Renal cortical epithelial cell (primary cell): ENCODE measurements around the gene TXNIP. TPM values are rescaled to one million over a fixed set of nuclear protein-coding genes. Genes with fewer than 3 reads are reported as not detected.
"Not testable (repeated sequence)": the region's sequence is repeated elsewhere in the genome, so short reads cannot be mapped to it uniquely, and the experiment has no call there.

ENCODE experiments used
- DNase-seq: peaks from one replicate; pipeline ENCODE4 v3.0.0-alpha.2; 2011; ENCODE audit warnings: low read depth
- total RNA-seq: library from RNA; depleted of rRNA; stranded (reverse); fragments of >200 nt; gene quantifications from 2 replicates; pipeline ENCODE4 v1.2.3, GENCODE V29; 2014

The TXNIP gene, protein sequence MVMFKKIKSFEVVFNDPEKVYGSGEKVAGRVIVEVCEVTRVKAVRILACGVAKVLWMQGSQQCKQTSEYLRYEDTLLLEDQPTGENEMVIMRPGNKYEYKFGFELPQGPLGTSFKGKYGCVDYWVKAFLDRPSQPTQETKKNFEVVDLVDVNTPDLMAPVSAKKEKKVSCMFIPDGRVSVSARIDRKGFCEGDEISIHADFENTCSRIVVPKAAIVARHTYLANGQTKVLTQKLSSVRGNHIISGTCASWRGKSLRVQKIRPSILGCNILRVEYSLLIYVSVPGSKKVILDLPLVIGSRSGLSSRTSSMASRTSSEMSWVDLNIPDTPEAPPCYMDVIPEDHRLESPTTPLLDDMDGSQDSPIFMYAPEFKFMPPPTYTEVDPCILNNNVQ
- 294 and 1,145 TPM in 2 replicates for total RNA-seq

DNA sequence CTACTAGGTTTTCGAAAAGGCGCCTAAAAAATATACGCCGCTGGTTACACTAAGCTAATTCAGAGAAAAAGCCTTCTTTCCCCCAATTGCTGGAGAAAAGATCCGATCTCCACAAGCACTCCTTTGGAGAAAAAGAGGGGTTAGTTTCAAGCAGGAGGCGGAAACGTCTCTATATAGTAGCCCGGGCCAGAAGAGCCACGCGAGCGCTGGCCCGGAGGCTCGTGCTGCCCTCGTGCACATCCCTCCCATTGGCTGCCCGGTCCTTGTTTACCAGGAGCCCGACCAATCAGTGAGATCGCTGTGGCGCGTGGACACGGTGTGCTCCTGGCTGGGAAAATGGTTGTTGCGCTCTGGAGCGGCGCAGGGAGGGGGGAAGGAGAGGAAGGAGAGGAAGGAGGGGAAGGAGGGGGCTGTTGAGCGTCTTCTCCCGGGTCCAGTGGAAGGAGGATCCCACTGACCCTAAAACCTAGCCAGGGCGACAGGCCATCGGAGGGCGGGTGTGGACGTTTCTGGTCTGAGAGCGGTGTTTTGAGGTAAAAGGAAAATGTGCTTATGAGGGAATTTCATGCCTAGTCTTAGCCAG lies at the start of gene TXNIP:
TSS of gene TXNIP (minus strand) at position 147 of the 583 bp plus-strand sequence. CDS start 313 bp downstream, outside the sequence.
- DNase-seq, result peak; percentile 95

DNA sequence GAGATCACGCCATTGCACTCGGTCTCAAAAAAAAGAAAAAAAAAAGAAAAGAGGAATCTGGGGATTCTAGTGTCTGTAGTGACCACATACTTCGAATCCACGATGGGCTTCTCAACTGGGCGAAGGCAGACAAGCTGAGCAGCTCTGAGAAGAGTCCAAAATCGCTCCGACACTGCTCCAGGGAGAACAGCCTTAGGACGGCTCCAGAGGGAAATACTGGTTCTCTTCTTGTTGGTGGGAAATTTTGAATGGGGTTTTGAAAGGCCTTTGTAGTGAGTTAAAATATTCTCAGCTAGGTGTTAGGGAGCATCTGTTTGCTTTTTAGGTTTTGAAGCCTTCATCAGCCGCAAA lies 43.4 kb upstream of the TXNIP start:
- DNase-seq, result no peak

DNA sequence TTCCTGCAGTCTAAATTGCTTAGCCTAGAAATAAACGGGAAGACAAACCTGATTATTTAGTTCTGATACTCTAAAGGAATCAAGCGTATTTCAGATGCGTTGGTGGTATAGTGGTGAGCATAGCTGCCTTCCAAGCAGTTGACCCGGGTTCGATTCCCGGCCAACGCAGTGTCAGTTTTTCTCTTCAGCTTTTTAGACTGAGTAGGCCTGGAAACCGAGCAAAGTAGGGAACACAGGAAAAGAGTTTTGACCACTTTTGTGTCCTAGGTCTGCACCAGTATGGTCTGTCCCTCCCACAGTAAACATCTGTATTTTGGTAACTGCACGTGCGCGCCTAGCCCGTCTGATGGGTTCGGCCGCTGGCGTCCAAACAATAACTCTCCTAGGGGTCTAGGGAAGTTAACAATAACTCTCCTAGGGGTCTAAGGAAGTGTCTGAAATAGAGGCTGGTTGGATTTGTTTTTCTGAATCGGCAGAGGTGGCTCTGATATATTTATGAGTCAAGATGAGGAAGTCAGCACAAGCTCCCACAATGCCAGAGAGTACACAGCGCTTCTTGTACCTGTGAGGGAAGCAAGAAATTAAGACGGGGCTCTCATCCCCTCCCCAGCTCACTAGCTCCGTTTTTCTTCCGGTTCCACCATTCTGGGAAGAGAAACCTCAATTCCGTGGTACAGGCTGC lies 40.7 kb upstream of the TXNIP start:
- DNase-seq, result peak; percentile 80

DNA sequence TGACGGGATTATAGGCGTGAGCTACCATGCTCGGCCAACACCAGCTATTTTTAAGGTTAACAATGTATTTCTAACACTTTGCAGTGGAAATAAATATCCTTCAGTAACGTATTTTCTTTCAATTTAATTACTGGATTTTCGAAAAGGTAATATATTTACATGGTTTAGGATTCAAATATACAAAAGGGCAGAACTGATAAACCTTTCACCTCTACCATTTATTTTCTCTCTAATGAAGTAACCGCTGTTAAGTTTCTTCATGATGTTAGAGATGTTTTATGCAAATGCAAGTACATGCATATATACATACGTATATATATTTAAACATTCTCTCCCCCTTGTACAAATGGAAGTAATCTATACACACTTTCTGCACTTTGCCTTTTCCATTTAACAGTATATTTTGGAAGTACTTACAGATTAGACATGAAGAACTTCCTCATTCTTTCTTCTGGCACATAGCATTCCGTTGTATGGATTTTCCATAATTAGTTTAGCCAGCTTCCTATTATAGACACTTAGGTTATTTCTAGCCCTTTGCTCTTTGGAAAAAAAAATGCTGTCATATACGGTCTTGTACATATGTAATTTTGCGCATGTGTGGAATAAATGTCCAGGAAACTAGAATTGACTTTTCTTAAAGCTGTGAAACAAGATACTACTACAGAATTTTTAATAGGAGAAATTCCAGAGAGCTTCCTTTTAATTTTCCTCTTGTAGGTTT lies 40.0 kb upstream of the TXNIP start:
- peak; percentile 59 for DNase-seq

DNA sequence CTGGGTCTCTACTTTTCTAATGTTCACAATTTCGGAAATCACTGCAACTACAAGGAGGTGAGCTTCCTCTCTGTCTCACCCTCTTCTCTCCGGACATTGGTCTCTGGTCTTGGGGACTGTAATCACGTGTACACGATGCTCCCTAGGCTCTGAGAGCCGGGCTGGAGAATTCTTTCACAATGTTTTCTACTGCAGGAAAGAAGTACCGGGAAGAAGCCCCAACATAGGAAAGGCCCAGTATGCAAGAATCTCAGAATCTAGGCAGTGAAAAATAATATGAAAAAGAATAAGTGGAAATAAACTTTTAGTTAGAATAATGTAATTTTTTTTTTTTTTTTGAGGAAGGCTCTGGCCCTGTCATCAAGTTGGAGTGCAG lies 38.7 kb upstream of the TXNIP start:
- DNase-seq, result no peak

DNA sequence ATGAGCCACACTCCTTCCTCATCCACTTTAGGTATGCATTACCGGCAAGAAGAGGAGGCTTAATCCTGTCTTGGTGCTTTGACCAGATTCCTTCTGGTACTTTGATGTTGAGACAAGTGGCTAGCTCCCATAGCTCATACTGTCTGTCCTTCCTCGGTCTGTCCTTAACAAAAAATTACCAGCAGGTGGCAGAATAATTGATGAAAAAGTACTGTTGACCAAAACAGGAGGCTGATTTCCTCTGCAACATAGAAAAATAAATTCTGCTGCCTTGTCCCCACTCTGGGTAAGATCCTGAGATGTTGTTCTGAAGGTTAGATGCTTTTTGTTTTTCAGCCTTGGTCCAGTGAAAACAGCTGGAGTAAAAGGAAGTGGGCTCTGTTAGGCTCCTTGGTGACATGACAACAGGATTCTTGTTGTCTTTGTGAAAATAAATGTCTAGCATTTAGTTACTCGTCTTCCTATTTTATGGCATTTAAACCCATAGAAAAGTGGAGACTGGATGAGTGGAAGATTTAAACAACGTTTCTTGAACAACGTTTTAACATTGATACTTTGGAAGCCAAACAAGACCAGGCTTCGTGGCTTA lies 36.3 kb upstream of the TXNIP start:
- peak; percentile 62 for DNase-seq

DNA sequence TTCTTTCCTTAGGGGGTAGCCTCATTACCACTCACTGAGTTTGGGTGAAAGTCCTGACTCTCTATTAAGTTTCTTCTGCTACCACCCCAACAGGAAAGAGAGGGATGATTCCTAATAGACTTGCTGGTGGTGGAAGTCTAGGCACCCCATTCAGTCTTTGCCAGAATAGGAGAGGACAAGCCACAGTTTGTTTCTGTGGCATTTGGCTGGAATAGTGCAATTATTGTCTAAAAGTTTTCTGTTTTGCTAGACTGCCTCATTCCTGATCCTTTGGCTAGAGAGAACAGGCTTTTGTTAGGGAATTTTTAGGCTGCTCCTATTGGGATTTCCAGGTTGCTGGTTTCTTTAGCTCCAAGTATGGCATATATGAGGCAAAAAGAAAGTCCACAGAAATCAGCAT lies 35.1 kb upstream of the TXNIP start:
- DNase-seq, result no peak

DNA sequence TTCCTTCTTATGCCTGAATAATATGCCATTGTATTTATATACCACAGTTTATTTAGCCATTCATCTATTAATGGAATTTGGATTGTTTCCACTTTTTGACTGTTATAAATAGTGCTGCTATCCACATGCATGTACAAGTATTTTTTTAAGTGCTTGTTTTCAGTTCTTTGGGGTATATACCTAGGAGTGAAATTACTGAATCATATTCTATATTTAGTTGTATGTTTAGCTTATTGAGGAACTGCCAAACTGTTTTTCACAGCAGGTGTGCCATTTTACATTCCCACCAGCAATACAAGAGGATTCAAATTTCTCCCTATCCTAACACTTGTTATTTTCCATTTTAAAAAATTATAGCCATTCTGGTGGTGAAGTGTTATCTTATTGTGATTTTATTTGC lies 32.7 kb upstream of the TXNIP start:
- DNase-seq, result no peak

DNA sequence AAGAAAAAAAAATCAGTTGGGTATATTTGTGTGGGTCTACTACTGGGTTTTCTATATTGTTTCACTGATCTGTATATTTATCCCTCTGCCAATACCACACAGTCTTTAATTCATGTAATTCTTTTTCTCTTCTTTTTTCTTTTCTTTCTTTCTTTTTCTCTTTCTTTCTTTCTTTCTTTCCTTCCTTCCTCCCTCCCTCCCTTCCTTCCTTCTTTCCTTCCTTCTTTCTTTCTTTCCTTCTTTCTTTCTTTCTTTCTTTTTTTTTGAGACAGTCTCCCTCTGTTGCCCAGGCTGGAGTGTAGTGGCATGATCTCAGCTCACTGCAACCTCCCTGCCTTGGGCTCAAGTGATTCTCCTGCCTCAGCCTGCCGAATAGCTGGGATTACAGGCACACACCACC lies 30.3 kb upstream of the TXNIP start:
- not testable (repeated sequence) for DNase-seq

DNA sequence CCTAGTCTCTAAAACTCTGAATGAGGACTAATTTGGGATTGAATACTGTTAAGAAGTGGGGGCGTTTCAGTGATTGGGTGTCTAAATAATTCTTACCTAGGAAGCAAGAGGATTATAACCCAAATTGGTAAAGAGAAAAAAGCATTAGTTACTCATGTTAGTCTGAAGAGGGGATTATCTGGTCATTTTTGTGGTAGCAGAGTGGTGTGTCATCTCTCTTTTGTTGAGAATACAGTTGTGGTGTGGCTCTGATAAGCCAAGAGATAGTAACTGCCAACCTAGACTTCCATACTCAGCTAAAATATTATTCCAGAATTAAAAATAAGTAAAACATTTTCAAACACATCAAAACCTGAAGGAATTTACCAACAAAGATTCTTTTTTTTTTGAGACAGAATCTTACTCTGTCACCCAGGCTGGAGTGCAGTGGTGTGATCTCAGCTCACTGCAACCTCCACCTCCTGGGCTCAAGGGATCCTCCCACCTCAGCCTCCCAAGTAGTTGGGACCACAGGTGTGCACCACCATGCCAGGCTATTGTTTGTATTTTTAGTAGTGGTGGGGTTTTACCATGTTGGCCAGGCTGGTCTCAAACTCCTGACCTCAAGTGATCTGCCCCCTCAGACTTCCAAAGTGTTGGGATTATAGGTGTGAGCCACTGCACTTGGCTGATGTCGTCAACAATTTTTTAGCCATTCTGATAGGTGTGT lies 29.6 kb upstream of the TXNIP start:
- not testable (repeated sequence) for DNase-seq

DNA sequence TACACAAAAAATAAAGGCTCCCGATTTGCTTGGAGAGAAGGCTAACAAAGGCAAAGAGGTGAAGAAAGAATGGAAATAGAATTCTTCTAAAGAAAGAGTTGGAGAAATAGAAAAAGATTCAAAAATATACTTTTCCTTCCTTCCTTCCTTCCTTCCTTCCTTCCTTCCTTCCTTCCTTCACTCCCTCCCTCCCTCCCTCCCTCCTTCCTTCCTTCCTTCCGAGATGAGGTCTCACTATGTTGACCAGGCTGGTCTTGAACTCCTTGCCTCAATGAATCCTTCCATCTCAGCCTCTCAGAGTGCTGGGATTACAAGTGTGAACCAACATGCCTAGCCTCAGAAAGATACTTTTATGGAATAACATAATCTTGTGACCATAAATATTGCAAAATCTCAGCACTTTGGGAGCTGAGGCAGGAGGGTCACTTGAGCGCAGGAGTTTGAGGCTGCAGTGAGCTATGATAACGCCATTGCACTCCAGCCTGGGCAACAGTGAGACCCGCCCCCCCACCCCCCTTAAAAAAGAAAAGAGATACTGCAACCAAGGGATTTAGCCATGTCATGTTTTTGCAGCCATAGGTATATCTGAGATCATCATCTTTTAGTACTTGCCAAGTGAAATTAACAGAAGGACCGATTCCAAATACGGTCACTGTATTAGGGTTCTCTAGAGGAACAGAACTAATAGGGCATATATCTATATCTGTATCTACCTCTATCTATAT lies 26.2 kb upstream of the TXNIP start:
- no peak for DNase-seq

DNA sequence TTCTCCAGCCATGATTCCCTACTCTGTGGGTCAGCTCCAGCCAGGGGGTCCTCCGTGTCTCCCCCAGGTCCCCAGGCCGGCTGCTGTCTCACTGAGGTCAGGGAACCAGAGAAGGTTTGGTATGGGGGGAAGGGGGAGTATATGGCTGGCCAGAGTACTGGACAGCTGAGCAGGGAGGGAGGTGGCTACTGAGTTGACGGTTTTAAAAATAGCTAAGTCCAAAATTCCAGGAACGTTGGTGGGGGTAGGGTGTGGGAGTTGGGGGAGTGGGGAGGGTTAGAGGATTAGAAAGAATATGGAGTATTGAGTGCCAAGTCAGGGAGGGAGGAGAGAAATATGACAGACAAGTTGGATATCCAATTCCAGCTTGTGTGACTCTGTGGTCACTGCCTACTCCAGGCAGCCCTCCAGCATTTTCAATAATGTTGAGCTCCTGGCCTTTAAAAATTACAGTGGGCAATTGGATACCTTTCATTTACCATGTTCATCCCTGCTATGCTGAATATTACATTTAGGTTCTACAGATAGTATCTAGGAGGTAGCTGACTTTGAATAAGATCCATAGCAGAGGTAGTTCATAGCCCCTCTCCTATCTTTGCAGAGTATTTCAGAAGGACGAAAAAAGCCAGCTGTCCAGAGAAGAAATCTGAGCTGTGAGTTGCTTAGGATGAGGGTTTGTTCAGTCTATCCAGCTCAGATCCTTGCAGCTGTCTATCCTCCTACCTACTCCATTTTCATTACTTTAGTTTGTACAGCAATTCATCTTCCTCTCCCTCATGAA lies 25.4 kb upstream of the TXNIP start, which contains the start of gene HJV:
TSS of gene HJV (minus strand) at position 114 of the 781 bp plus-strand sequence. CDS start 1,504 bp downstream, outside the sequence.
- DNase-seq, result no peak

DNA sequence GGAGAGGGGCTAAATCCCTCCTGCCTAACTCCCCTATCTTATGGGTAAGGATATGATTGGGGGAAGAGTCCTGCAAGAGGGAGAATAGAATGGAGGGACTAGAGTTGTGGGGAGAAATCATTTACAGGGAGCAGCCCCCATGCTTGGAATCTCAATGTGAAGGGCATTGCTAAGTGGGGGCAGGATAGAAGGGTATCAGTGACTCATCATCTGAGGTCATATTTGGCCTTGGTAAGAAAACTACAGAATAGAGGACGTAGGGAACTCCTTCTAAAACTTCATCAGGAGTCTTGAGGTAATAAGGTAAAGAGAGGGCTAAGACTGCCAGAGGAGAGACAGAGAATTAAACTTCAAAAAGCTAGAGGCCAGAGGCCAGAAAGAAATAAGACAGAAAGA lies 24.7 kb upstream of the TXNIP start:
- no peak for DNase-seq

DNA sequence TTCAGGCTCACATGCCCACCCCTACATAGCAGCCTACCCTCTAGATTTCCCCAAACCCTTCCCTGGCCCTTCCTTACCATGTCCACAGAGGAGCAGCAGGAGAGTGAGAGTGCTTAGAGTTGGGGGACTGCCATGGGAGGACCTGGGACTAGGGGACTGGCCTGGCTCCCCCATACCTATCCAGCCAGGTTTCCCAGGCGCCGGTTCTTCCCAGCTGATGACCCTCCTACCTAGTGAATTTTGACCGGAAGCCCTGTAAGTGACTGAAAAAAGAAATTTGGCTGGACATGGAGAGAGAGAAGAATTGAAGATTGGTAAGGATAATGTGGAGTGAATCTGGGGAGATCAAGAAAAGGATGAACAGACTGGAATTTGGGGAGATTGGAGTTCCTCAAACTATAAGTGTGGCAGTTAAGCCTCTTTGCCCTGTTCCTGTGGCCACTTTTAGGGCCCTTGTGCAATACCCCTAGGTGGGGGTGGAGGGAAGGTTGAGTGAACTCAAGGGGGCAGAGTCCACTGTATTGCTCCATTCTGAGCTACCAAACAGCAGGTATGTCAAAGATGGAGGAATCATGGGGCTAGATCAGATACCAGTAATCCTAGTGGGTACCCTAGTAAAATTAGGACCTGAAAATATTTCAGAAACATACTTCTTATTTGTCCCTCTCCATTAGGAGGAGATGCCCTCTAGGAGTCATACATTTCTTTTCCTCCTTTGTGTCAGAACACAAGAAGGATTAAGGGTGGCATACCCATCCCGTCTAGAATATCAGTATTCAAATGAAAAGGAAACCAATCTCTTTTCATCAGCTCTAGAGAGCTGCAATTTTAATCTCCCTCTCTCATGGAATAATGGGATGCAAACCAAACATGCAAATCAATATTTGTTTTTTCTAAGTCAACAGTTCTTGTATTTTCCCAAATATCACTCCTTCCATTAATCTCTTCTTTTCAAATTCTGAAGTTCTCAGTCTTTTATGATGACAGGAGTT lies 24.0 kb upstream of the TXNIP start:
- DNase-seq, result peak; percentile 46

DNA sequence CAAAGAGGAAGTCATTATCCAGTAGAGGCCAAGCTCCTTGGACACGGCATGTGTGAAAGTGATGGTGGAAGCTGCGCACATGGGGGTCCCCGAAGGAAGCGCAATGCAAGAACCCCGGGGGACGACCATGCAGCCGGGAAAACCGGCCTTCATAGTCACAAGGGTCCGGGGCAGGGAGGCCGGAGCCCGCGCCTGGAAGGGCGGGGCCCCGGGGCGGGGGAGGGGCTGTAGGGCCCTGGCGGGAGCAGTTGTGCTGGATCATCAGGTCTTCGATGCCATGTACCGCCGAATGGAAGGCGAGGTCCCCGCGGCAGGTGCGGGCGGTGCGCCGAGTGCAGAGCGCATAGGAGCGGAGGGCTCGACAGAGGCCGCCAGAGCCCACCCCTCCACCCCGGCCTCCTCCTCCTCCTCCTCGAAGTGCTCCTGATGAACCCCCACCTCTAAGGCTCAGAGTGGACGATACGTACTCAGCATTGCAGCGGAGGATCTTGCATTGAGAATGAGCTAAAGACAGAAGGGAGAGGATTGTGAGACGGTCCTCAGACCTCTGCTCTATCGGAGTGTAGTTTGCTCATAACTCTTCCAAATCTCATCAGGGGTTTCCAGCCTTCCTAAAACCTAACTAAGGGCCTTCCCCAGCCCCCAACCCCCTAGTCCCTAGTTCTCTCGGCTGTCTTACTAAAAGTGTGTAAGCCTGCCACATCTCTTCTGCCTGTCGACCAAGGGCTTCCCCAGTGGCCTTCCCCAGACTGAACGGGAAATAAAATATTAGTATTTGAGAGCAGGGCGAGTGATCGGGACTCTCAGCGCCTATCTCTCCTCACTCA lies 23.1 kb upstream of the TXNIP start:
- DNase-seq, result no peak

DNA sequence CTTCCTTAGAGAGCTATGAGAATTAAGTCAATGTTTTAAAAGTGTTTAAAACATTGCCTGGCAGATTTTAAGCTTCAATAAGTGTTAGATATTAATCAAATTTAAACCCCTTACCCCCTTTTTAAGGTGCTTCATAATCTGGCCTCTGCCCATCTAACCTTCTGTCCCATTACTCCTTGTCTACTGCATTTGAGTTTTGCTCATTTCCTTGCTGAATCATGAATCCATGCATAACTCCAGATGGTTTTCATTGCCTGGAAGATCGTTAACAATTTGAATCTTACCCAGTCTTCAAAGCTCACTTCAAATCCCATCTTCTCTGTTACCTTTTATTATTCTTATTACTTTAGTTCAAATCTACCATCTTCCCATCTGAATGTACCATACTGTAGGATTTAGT lies 20.5 kb upstream of the TXNIP start:
- DNase-seq, result no peak

DNA sequence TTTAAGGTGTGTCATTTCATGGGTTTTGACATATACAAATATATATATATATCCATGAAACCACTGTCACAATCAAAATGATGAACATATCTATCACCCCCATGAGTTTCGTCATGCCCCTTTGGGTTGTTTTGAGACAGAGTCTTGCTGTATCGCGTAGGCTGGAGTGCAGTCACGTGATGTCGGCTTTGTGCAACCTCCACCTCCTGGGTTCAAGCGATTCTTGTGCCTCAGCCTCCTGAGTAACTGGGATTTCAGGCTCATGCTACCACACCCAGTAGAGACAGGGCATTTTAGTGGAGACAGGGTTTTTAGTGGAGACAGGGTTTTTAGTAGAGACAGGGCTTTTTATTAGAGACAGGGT lies 17.2 kb upstream of the TXNIP start:
- DNase-seq, result no peak
